NCI-H82 treated with DMSO at 0.1 percent for 48 hours (cell line): ENCODE data around the gene SLC2A5.

Experiments
- DNase-seq: peaks from one replicate; lab custom pipeline; 2025; ENCODE audit not compliant: unreplicated experiment; lab: John Stamatoyannopoulos, UW

SLC2A5 gene

DNA sequence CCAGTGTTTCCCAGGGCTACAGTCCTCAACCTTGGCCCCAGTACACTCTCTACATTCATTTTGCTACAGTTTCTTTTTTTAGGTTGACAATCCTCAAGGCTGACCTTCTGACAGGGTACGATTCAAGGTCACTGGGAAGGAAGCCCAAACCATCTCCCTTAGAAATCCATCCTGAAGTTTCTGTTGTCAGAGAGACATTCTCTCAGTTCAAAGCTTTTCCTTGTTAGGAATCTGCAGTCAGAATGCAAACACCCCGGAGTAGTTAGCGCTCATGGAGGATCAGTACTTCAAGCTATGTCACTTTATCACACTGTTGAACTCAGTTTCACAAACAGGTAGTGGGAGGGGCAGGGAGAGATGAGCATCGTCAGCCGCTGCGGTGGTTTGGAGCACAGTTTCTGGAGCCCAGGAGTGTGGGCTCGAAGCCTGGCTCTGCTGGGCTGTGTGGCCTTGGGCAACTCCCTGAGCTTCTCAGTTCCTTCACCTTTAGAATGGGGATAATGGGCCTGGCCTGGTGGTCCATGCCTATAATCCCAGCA is 4.2 kb downstream of the SLC2A5 start:
- DNase-seq: no peak

DNA sequence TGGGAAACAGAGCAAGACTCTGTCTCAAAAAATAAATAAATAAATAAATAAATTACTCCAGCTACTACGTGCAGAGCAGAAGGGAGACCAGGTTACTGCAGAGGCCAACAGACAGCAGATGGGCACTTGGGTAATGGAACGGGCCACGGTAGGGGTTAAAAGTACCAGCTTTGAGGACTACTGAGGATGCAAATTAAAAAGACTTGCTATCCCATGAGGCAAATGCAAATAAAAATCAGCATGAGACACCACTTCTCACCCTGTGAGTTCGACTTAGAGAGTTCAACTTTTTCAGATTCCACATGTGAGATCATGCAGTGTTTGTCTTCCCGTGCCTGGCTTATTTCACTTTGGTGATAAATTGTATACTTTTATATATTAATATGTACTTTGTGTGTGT is 6.6 kb downstream of the SLC2A5 start:
- no peak for DNase-seq

DNA sequence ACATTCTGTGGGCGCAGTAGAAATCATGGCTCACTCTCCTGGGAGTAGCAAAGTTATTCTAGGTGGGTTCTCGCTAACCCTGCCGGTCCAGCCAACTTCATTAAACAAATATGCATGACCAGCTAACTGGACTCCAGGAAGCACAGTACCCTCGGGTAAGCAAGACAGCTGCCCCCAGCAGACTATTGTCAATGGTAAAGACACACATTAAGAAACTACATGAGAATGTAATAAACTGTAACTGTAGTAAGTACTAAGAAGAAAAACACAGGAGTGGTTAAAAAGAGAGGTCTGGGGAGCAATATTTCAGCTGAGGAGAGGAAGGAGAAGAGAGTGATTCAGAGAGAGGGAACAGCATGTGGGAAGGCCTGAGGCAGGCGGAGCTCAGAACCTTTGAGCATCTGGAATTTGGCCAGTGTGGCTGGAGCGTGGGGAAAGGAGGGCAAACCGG is 7.4 kb downstream of the SLC2A5 start:
- DNase-seq: no peak

DNA sequence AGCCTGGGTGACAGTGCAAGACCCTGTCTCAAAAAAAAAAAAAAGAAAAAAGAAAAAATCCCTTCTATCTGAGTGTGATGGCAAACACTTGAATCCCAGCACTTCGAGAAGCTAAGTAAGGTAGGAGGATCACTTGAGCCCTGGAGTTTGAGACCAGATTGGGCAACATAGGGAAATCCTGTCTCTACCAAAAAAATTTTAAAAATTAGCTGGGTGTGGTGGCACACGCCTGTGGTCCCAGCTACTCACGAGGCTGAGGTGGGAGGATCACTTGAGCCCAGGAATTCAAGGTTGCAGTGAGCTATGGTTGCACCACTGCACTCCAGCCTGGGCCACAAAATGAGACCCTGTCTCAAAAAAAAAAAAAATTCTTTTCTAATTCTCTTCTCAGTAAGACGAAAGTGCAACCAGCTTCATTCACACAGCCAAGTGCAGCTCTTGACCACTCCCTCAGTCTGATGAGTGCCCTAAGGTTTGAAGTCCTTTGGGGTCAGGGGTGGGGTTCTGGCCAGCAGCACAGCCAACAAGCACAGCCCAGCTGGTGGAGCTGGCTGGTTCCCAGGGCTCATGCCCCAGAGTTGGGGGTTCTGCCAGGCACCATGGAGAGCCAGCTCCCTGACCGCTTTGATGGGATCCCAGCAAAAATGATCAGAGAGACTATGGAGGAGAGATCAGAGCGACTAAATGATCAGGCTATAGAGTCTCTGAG is 8.0 kb downstream of the SLC2A5 start:
- DNase-seq: no peak

DNA sequence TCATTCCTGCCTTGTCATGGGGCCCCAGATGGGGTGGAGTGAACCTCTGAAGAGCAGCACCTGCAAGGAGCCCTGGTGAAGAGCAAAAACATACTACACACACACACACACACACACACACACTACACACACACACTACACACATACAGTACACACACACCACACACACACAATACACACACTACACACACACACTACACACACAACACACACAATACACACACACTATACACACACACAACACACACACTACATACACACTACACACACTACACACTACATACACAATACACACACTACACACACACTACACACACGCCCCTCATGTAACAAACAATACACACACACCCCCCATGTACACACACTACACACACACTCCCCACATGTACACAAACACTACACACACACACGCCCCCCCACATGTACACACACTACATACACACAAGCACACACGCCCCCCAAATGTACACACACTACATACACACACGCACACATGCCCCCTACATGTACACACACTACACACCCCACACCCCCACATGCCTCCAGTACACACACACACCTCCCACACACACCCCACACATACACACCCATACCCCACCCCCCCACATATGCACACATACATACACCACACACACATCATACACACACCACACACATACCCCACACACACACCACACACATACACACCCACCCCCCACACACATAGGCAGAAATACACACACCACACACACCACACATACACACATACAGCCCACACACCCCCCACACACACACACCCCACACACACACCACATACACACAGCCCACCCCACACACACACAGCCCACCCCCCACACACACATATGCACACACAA is 9.3 kb downstream of the SLC2A5 start:
- DNase-seq: no peak

DNA sequence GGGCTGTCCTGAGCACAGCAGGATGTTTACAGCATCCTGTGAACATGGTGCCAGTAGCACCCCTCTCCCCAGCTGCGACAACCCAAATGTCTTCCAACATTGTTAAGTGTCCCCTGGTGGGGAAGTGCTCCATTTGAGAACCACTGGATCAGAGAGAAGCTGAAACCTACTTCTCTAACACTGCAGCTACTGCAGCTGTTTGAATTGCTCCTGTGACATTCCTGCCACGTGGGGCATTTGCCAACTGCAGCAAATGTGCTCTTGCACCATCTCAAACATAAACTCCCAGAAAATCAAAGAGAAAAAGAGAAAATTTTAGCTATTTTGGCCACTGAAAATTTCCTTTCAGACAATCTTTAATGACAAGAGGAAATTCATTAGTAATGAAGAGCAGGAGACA is 11.0 kb downstream of the SLC2A5 start:
- DNase-seq: no peak

DNA sequence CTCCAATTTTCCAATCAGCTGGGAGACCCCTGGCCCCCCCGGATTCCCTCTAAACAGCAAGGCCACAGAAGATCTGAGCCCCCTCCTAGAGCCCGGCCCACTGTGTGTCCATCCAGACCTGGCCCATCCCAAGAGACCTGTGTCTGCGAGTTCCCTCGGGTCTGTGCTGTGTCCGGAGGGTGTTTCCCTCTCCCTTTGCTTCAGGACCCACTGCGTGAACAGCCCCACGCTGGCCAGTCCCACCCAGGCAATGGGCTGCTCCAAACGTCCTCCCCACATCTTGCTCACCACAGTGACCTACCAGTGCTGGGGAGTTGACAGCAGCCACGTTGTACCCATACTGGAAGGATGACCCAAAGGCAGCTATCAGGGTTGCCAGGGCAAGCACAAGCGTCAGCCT is 11.6 kb downstream of the SLC2A5 start:
- DNase-seq: no peak

DNA sequence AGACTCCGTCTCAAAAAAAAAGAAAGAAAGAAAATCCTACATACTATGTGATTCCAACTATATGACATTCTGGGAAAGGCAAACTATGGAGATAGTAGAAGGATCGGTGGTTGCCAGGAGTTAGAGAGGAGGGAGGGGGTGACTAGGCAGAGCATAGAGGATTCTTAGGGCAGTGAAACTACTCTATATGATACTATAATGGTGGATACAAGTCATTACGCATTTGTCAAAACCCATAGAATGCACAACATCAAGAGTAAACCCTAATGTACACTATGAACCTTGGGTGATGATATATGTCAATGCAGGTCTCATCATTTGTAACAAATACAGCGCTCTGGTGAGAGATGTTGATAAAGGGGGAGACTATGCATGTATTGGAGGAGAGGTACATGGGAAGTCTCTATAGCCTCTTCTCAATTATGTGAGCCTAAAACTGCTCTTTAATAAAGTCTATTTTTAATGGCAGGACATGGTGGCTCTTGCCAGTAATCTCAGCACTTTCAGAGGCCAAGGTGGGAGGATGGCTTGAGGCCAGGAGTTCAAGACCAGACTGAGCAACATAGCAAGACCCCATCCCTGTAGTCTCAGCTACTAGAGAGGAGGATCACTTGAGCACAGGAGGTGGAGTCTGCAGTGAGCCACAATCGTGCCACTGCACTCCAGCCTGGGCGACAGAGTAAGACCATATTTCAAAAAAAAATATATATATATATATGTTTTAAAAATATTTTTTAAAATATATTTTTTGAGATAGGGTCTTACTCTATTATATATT is 17.0 kb downstream of the SLC2A5 start:
- no peak for DNase-seq

DNA sequence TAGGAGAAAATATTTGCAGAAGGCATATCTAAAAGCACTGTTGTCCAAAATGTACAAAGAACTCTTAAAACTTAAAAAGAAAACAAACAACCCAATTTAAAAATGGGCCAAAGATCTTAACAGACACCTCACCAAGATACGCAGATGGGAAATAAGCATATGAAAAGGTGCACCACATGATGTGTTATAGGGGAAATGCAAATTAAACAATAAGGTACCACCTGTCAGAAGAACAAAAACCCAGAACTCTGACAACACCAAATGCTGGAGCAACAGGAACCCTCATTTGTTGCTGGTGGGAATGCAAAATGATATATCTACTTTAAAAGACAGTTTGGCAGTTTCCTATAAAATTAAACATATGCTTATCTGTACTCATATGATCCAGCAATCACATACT is 18.1 kb downstream of the SLC2A5 start:
- no peak for DNase-seq

- DNase-seq: no peak
Observed at GRCh38 chr1:9050803-9051202, 18.6 kb downstream of the SLC2A5 start.

DNA sequence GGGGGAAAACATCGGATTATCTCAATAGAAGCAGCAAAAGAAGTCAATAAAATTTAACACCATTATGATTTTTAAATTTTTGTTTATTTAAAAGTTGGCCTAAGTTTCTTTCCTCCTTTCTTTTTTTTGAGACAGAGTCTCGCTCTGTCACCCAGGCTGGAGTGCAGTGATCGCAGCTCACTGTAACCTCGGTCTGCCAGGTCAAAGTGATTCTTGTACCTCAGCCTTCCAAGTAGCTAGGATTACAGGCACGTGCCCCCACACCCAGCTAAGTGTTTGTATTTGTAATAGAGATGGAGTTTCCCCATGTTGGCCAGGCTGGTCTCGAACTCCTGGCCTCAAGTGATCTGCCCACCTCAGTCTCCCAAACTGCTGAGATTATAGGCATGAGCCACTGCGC is 20.9 kb downstream of the SLC2A5 start:
- no peak for DNase-seq

DNA sequence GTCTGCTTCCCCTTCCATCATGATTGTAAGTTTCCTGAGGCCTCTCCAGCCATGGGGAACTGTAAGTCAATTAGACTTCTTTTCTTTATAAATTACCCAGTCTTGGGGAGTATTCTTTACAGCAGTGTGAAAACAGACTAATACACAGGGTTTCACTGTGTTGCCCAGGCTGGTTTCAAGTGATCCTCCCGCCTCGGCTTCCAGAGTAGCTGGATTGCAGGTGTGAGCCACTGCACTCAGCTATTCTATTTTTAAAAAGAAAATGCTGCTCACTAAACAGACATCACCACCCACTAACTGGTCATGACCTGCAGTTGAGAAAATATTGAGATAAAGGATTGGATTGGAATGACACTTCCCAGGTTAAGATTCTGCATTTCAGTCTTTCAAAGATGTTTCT is 22.4 kb downstream of the SLC2A5 start:
- DNase-seq: no peak

DNA sequence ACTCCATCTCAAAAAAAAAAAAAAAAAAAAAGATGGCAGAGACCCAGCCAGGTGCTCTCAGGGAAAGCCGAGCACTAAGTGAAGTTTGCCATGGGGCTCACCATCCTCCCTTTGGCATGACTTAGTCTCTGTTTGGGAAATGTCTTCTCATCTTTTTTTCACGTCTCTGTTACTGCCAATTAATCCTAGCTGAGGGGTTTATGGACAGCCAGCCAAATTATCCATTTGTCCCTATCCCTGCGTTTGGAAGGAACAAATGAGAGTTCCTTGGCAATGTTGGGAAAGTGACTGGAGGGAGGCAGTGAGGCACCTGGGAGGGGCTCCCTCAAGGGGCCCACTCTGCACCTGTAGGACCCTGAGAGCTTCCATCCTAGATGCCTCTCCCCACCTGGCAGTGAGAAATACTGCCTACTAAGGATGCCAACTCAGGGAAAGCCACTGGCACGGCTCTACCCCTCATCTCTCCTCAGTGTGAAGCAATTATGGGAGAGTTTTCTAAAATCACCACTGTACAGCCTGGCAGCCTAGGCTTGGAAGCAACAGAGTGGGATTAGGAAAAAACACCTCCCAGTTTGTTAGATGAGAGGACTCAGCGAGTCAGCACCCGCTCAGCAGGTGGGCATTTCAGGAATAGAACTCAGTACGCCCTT is 23.4 kb downstream of the SLC2A5 start:
- DNase-seq: no peak

DNA sequence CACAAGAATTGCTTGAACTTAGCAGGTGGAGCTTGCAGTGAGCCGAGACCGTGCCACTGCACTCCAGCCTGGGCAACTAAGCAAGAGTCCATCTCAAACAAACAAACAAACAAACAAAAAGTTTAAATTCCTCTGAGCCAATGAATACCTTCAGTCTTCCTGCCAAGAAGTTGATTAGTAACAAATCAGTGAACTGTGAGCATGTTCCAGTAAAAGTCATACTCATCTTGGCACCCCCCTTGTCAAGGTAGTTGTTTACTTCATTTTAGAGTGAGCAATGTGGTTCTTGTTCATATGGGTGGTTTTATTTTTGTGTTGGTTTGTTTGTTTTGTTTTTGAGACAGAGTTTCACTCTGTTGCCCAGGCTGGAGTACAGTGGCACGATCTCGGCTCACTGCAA is 25.2 kb downstream of the SLC2A5 start:
- no peak for DNase-seq

DNA sequence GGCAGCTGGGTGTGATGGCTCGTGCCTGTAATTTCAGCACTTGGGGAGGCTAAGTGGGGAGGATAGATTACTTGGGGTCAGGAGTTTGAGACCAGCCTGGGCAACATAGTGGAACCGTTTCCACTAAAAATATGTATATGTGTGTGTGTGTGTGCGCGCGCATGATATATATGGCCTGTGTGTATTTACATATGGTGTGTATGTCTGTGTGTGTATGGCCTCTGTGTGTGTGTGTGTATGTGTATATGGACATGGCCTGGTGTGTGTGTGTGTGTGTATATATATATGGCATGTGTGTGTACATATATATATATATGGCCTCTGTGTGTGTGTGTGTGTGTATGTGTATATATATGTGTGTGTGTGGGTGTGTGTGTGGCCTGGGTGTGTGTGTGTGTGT is 27.2 kb downstream of the SLC2A5 start:
- DNase-seq: no peak

- DNase-seq: no peak
Observed at GRCh38 chr1:9041116-9041779, 28.2 kb downstream of the SLC2A5 start.

- no peak for DNase-seq
Observed at GRCh38 chr1:9040659-9041030, 28.8 kb downstream of the SLC2A5 start.

DNA sequence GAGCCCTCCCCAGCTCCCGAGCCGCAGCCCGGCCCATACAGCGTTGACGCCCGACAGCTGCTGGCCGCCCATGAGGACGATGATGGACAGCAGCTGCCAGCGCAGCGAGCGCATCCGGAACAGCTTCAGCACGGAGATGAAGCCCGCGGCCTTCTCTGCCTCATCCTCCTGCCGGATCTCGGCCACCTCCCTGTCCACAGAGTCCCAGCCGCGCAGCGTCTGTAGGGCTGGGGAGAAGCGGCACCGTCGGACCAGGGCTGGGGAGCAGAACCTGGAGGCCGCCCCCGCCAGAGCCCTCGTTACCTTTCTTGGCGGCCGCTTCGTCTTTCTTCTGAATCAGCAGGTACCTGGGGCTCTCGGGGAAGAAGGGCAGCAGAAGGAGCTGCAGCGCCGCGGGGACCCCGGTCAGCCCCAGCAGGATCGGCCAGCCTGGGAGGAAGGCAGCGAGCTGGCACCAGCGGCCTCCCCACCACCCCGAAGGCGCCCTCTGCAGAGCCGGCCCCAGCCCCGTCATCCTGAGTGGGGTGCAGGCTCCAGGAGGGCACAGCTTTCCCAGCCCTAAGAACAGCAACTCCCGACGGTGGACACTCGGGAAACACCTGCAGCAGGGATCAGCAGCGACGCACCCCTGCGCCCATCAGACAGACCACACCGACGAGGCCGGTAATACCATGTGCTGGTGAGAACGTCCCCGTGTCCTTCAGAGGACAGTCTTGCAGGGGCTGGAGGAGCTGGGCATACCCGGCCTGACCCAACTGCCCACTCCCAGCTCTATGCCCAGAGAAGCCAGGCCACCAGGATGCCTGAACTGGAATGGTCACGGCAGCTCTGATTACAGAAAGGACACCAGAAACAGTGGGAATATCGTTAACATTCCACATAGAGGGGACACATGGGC is 29.4 kb downstream of the SLC2A5 start:
- DNase-seq: no peak
